ENCODE measurements around the gene PIM2.

DNA sequence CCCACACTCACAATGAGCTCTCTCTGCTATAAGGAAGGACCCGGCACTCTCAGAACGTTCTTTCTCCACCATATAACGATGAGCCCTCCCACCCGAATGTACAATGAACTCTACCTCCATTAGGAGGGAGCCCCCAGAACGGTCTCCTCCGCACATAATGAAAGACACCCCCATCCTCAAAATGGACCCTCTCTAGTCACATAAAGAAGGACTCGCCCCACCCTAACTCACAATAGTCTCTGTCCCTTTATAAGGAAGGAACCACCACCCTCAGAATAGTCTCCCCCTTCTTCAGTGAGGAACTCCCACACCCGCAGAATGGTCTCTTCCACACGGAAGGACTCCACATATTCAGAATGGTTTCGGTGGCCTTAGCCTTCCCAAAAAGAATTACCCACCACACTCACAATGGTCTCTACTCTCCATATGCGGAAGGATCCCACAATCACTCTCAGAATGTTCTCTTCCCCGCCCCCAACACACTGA is 7.9 kb downstream of the PIM2 start:
- TF ChIP-seq, protein P1, sequence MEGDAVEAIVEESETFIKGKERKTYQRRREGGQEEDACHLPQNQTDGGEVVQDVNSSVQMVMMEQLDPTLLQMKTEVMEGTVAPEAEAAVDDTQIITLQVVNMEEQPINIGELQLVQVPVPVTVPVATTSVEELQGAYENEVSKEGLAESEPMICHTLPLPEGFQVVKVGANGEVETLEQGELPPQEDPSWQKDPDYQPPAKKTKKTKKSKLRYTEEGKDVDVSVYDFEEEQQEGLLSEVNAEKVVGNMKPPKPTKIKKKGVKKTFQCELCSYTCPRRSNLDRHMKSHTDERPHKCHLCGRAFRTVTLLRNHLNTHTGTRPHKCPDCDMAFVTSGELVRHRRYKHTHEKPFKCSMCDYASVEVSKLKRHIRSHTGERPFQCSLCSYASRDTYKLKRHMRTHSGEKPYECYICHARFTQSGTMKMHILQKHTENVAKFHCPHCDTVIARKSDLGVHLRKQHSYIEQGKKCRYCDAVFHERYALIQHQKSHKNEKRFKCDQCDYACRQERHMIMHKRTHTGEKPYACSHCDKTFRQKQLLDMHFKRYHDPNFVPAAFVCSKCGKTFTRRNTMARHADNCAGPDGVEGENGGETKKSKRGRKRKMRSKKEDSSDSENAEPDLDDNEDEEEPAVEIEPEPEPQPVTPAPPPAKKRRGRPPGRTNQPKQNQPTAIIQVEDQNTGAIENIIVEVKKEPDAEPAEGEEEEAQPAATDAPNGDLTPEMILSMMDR (conservative IDR thresholded peaks at IDR 0.05) = no peak
- TF ChIP-seq EZH2 (IDR thresholded peaks at IDR 0.05; ENCODE audit: low read depth) = no peak
